GM18517 (cell line): Measurements from ENCODE around the gene BTRC.
A peak's percentile ranks its signal among the peaks of the same experiment; 100 is the strongest.

Experiments
- ATAC-seq: cut with Tn5 transposase; IDR thresholded peaks from one replicate; pipeline ENCODE4 v1.9.1; 2021; ENCODE audit warnings: mild to moderate bottlenecking, moderate library complexity; ENCODE audit not compliant: unreplicated experiment

Gene BTRC

GRCh38 chr10:101564490-101564991 is 210.6 kb downstream of the BTRC start:
- ATAC-seq: no peak

- ATAC-seq: no peak
Measured at GRCh38 chr10:101565370-101565900, 211.5 kb downstream of the BTRC start.

- ATAC-seq: no peak
Measured at GRCh38 chr10:101565936-101566332, 212.0 kb downstream of the BTRC start.

- no peak for ATAC-seq
Measured at GRCh38 chr10:101566333-101567164, 212.6 kb downstream of the BTRC start.

GRCh38 chr10:101567165-101568006 is 213.4 kb downstream of the BTRC start:
- ATAC-seq: no peak

- ATAC-seq: no peak
Measured at GRCh38 chr10:101568054-101568745, 214.2 kb downstream of the BTRC start.

GRCh38 chr10:101569323-101569621 is 215.3 kb downstream of the BTRC start:
- no peak for ATAC-seq

GRCh38 chr10:101569622-101570427 is 215.9 kb downstream of the BTRC start:
- ATAC-seq: peak; percentile 50

GRCh38 chr10:101570428-101571270 is 216.7 kb downstream of the BTRC start:
- ATAC-seq: no peak

GRCh38 chr10:101571271-101571925 is 217.4 kb downstream of the BTRC start:
- ATAC-seq: no peak

GRCh38 chr10:101572126-101572525 is 218.2 kb downstream of the BTRC start:
- no peak for ATAC-seq

- ATAC-seq: no peak
Measured at GRCh38 chr10:101572785-101573184, 218.8 kb downstream of the BTRC start.

GRCh38 chr10:101573885-101574753 is 220.2 kb downstream of the BTRC start:
- no peak for ATAC-seq

GRCh38 chr10:101575091-101575490 is 221.1 kb downstream of the BTRC start:
- no peak for ATAC-seq

- ATAC-seq: no peak
Measured at GRCh38 chr10:101575580-101576210, 221.7 kb downstream of the BTRC start.

GRCh38 chr10:101576211-101576863 is 222.4 kb downstream of the BTRC start:
- no peak for ATAC-seq
